ENCODE results near the gene APOL1. TPM values are rescaled to one million over a fixed set of nuclear protein-coding genes. Genes with fewer than 3 reads are reported as not detected.

APOL1 gene
- total and polyA plus RNA-seq, 2 donors (not counting 3 experiments of a cell fraction or from before 2014, with no cell fraction given) = 8.2 to 14.1 TPM

GRCh38 chr22:36285545-36285944 is 32.6 kb downstream of the APOL1 start:
- Histone ChIP-seq H3K79me2 (ENCODE audit: control insufficient read depth, insufficient read depth, low read length) (peaks cover 4% of the 10 kb centered on the region), H3K9me3 (replicated peaks; ENCODE audit: control insufficient read depth, insufficient read depth, low read length) (no peaks in the 10 kb centered on the region), H3K36me3 (ENCODE audit: control insufficient read depth in 2 of 2, extremely low read depth in 1 of 2, insufficient read depth in 2 of 2, low read length in 2 of 2) (peaks cover 64 to 80% of the 10 kb centered on the region in 2 experiments), H3K4me2 (ENCODE audit: insufficient read depth, low read length) (no peak overlapping the region), H3K4me3 (replicated peaks in 1 of 3; ENCODE audit: insufficient read depth in 1 of 3, low read depth in 1 of 3, low read length in 3 of 3) (no peak overlapping the region), H3K9me1 (replicated peaks; ENCODE audit: control insufficient read depth, extremely low read depth, insufficient read depth, low read length) (no peaks in the 10 kb centered on the region), H4K20me1 (replicated peaks; ENCODE audit: control insufficient read depth, extremely low read depth, insufficient read depth, low read length) (no peaks in the 10 kb centered on the region), H3K27me3 (ENCODE audit: control insufficient read depth in 2 of 2, insufficient read depth in 2 of 2, low read length in 2 of 2) (no peaks in the 10 kb centered on the region), H2AFZ (ENCODE audit: low read depth, low read length) (no peak overlapping the region), H3K4me1 (ENCODE audit: control insufficient read depth, extremely low read depth, insufficient read depth, low read length) (no peaks in the 10 kb centered on the region), H3K27ac (ENCODE audit: insufficient read depth, low read depth, low read length) (no peak overlapping the region), H3K9ac (replicated peaks; ENCODE audit: extremely low read depth, insufficient read depth, low read length) (no peak overlapping the region)
- dilution Hi-C loops (cut with MboI; ENCODE audit: extremely low pct_ligation_motif_present, low sequenced_read_pairs) = no loop called here
- ChIA-PET CTCF (interaction anchor here (0.7 to 2.7 kb wide), 5 partner anchors 10 to 201 kb away, joined by 3 to 17 read pairs (median 12); no protein-coding TSS in a partner anchor), POLR2A (no interaction called here)
- BruUV-seq (replicated peaks) = no TSS peak
- DNase-seq (ENCODE audit: low read depth, low spot score) (no peak), FAIRE-seq (no peak)
- intact Hi-C loops (cut with micrococcal nuclease) = no loop called here
- peak; percentile 55 for TF ChIP-seq POLR2A (IDR thresholded peaks at IDR 0.05; ENCODE audit: low read depth, low read length)
- no peak for TF ChIP-seq CTCF (IDR thresholded peaks at IDR 0.05; ENCODE audit: extremely low read depth in 1 of 2, insufficient read depth in 1 of 2, low read depth in 1 of 2, low read length in 2 of 2)

GRCh38 chr22:36286096-36286957 is 33.4 kb downstream of the APOL1 start:
- Histone ChIP-seq H2AFZ (ENCODE audit: low read depth, low read length) (no peak overlapping the region), H3K9ac (replicated peaks; ENCODE audit: extremely low read depth, insufficient read depth, low read length) (no peak overlapping the region), H3K9me1 (replicated peaks; ENCODE audit: control insufficient read depth, extremely low read depth, insufficient read depth, low read length) (no peaks in the 10 kb centered on the region), H3K79me2 (ENCODE audit: control insufficient read depth, insufficient read depth, low read length) (peaks cover 4% of the 10 kb centered on the region), H3K9me3 (replicated peaks; ENCODE audit: control insufficient read depth, insufficient read depth, low read length) (no peaks in the 10 kb centered on the region), H3K4me3 (replicated peaks in 1 of 3; ENCODE audit: insufficient read depth in 1 of 3, low read depth in 1 of 3, low read length in 3 of 3) (no peak overlapping the region), H3K27ac (ENCODE audit: insufficient read depth, low read depth, low read length) (no peak overlapping the region), H3K27me3 (ENCODE audit: control insufficient read depth in 2 of 2, insufficient read depth in 2 of 2, low read length in 2 of 2) (no peaks in the 10 kb centered on the region), H4K20me1 (replicated peaks; ENCODE audit: control insufficient read depth, extremely low read depth, insufficient read depth, low read length) (no peaks in the 10 kb centered on the region), H3K36me3 (ENCODE audit: control insufficient read depth in 2 of 2, extremely low read depth in 1 of 2, insufficient read depth in 2 of 2, low read length in 2 of 2) (peaks cover 64 to 77% of the 10 kb centered on the region in 2 experiments), H3K4me2 (ENCODE audit: insufficient read depth, low read length) (no peak overlapping the region), H3K4me1 (ENCODE audit: control insufficient read depth, extremely low read depth, insufficient read depth, low read length) (no peaks in the 10 kb centered on the region)
- DNase-seq (ENCODE audit: low read depth, low spot score) (peak; percentile 68), FAIRE-seq (peak; percentile 68)
- POLR2A ChIA-PET = interaction anchor here (0.6 kb wide), 1 partner anchor 83 kb away, joined by 3 read pairs; no protein-coding TSS in a partner anchor
- BruUV-seq (replicated peaks) = no TSS peak
- CTCF ChIA-PET = interaction anchor here (0.9 to 2.7 kb wide), 8 partner anchors 8 to 200 kb away, joined by 3 to 17 read pairs (median 9); partner anchors contain the start of gene APOL4
- intact Hi-C loops (cut with micrococcal nuclease) = no loop called here
- peak; percentile 8 for TF ChIP-seq POLR2AphosphoS5 (IDR thresholded peaks at IDR 0.05; ENCODE audit: insufficient read depth, low read depth, low read length)
- TF ChIP-seq GATA2 (IDR thresholded peaks at IDR 0.05; ENCODE audit: insufficient read depth, insufficient read length, low read depth, low read length) = no peak
- peak; percentile 95 to 96 for TF ChIP-seq CTCF (IDR thresholded peaks at IDR 0.05; ENCODE audit: extremely low read depth in 1 of 2, insufficient read depth in 1 of 2, low read depth in 1 of 2, low read length in 2 of 2)
- no peak for TF ChIP-seq EZH2 (IDR thresholded peaks at IDR 0.05; ENCODE audit: borderline replicate concordance, low read depth, low read length, severe bottlenecking)
- peak; percentile 41 for TF ChIP-seq POLR2A (IDR thresholded peaks at IDR 0.05; ENCODE audit: low read depth, low read length)
- dilution Hi-C loops (cut with MboI; ENCODE audit: extremely low pct_ligation_motif_present, low sequenced_read_pairs) = no loop called here
